ENCODE measurements around the gene ANKRD52. TPM values are rescaled to one million over a fixed set of nuclear protein-coding genes. Genes with fewer than 3 reads are reported as not detected.
A peak's percentile ranks its signal among the peaks of the same experiment; 100 is the strongest.

ANKRD52 gene
- total and polyA plus RNA-seq, 9 of the 15 experiments (the other 6 are each of a cell fraction or from before 2014, with no cell fraction given), result 0.52 to 46.8 (median 7.9) TPM

GRCh38 chr12:56224102-56224701 lies 34.0 kb downstream of the ANKRD52 start, which contains the start of gene NABP2 (continued):
- TF ChIP-seq KLF6 (CRISPR knock-in tag; IDR thresholded peaks at IDR 0.05; ENCODE audit: borderline replicate concordance) (no peak), MTA3 (IDR thresholded peaks at IDR 0.05; ENCODE audit: borderline replicate concordance) (no peak; the same call in 1 of the 2 replicates), HOMEZ (CRISPR knock-in tag; IDR thresholded peaks at IDR 0.05) (no peak), TEAD4 (IDR thresholded peaks at IDR 0.05; ENCODE audit: low read length) (peak; percentile 38; the same call in 1 of the 2 replicates), TEAD4 (CRISPR knock-in tag; IDR thresholded peaks at IDR 0.05; ENCODE audit: borderline replicate concordance) (no peak), STAT6 (CRISPR knock-in tag; IDR thresholded peaks at IDR 0.05) (0 out of 2 replicates have a peak, but pooled peaks have one; percentile 48), ZNF445 (CRISPR knock-in tag; IDR thresholded peaks at IDR 0.05; ENCODE audit: low read depth) (no peak), ETV1 (tag; conservative IDR thresholded peaks at IDR 0.05; ENCODE audit: low read depth) (peak; percentile 85), HES1 (IDR thresholded peaks at IDR 0.05; ENCODE audit: low read depth) (peak; percentile 61), ZSCAN29 (IDR thresholded peaks at IDR 0.05) (peak; percentile 79), FOXM1 (IDR thresholded peaks at IDR 0.05; ENCODE audit: low read depth) (peak; percentile 41; the same call in 1 of the 2 replicates), FOXM1 (CRISPR knock-in tag; IDR thresholded peaks at IDR 0.05; ENCODE audit: low read depth) (no peak), L3MBTL2 (IDR thresholded peaks at IDR 0.05) (peak; percentile 93), SMC3 (conservative IDR thresholded peaks at IDR 0.05; ENCODE audit: insufficient read depth, low read depth, low read length) (peak; percentile 57), SOX6 (IDR thresholded peaks at IDR 0.05) (peak; percentile 66), TFAP4 (CRISPR knock-in tag; IDR thresholded peaks at IDR 0.05; ENCODE audit: borderline replicate concordance) (peak; percentile 83), MAX (CRISPR knock-in tag; IDR thresholded peaks at IDR 0.05) (peak; percentile 81), ZNF57 (CRISPR knock-in tag; IDR thresholded peaks at IDR 0.05) (no peak), JUND (IDR thresholded peaks at IDR 0.05; ENCODE audit: borderline replicate concordance, low read depth, low read length) (peak; percentile 44), JUND (tag; IDR thresholded peaks at IDR 0.05; ENCODE audit: borderline replicate concordance, low read depth, low read length) (peak; percentile 37; the same call in 1 of the 3 replicates), ATF4 (CRISPR knock-in tag; IDR thresholded peaks at IDR 0.05) (no peak), GTF2F1 (IDR thresholded peaks at IDR 0.05; ENCODE audit: low read depth, low read length) (no peak)

Measured in K562 (cell line).